ENCODE results near the gene RAB5B. TPM values are rescaled to one million over a fixed set of nuclear protein-coding genes. Genes with fewer than 3 reads are reported as not detected.

Gene RAB5B
- total and polyA plus RNA-seq, 7 donors: 82.8 to 113 (median 101) TPM

- Histone ChIP-seq H3K4me1 (peaks cover 0 to 56% (median 44%) of the 10 kb centered on the region in 4 donors), H3K9me3 (no peaks in the 10 kb centered on the region), H3K4me3 (peak within 1 kb of the TSS; percentile 53 to 94 (median 86)), H3K27me3 (no peaks in the 10 kb centered on the region), H3K27ac (peak within 1 kb of the TSS; percentile 84 to 98 (median 98)), H3K36me3 (peaks cover 0 to 4% (median 0%) of the 10 kb centered on the region in 4 donors)
- intact Hi-C loops (cut with DNase I): loop anchor here (2.0 to 5.0 kb wide), 3 partner anchors 111 to 186 kb away; partner anchors contain the start of genes GDF11, RPS26 and SARNP
- peak; percentile 93 for DNase-seq
- TF ChIP-seq POLR2A (IDR thresholded peaks at IDR 0.05) (peak; percentile 17 to 55), EP300 (IDR thresholded peaks at IDR 0.05) (no peak), POLR2AphosphoS5 (IDR thresholded peaks at IDR 0.05) (peak in 3 of 4 donors; percentile 56 to 66 (median 66))
- TF ChIP-seq, protein P1, sequence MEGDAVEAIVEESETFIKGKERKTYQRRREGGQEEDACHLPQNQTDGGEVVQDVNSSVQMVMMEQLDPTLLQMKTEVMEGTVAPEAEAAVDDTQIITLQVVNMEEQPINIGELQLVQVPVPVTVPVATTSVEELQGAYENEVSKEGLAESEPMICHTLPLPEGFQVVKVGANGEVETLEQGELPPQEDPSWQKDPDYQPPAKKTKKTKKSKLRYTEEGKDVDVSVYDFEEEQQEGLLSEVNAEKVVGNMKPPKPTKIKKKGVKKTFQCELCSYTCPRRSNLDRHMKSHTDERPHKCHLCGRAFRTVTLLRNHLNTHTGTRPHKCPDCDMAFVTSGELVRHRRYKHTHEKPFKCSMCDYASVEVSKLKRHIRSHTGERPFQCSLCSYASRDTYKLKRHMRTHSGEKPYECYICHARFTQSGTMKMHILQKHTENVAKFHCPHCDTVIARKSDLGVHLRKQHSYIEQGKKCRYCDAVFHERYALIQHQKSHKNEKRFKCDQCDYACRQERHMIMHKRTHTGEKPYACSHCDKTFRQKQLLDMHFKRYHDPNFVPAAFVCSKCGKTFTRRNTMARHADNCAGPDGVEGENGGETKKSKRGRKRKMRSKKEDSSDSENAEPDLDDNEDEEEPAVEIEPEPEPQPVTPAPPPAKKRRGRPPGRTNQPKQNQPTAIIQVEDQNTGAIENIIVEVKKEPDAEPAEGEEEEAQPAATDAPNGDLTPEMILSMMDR (IDR thresholded peaks at IDR 0.05): no peak
- 2 to 4% methylated on average over 49 of the region's 49 CpGs for whole genome bisulfite sequencing, 2 donors
Measured at GRCh38 chr12:55927588-55928502, 46.0 kb upstream of the RAB5B start, which contains the start of gene PYM1. Gene PYM1 (minus strand): TSS chr12:55927894. CDS start chr12:55927761, 133 bp downstream.

DNA sequence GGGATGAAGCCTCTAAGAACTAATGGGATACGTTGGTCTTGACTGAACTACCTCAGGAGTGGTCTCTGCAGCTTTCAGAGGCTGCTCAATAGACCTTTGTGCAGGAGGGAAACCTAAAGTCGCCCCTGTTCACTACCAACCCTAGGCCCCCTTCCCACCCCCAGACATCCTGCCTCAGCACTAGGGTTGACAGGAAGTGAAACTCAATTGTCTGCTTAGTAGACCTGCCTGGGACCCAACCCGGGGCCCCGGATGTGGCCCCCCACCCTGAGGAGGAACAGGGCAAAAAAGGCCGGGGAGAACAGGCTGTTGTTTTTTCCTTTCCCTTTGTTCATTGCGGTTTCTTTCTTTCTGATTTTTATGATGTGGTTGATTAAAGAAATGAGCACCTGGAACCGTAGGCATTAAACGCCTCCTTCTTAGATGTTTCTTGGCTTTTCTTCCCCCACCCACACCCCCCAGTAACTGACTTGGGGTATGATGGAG, 44.5 kb upstream of the RAB5B start:
- H3K4me1 ChIP-seq: peaks cover 0 to 63% (median 47%) of the 10 kb centered on the region in 4 donors
- no peak overlapping the region for H3K4me3 ChIP-seq
- TF ChIP-seq POLR2A (IDR thresholded peaks at IDR 0.05) (no peak), POLR2AphosphoS5 (IDR thresholded peaks at IDR 0.05) (no peak), EP300 (IDR thresholded peaks at IDR 0.05) (no peak)
- TF ChIP-seq, protein P1 (IDR thresholded peaks at IDR 0.05): no peak
- H3K36me3 ChIP-seq: no peaks in the 10 kb centered on the region
- no peaks in the 10 kb centered on the region for H3K27me3 ChIP-seq
- H3K27ac ChIP-seq: peak overlapping the region; percentile 84 to 98 (median 98)
- intact Hi-C loops (cut with DNase I): loop anchor here (2.0 to 5.0 kb wide), 2 partner anchors 113 to 187 kb away; partner anchors contain the start of genes GDF11 and SARNP
- no peak for DNase-seq
- 23 to 24% methylated on average over 8 of the region's 8 CpGs for WGBS, 2 donors
- no peaks in the 10 kb centered on the region for H3K9me3 ChIP-seq

- no peaks in the 10 kb centered on the region for H3K36me3 ChIP-seq
- 22 to 31% methylated on average over 3 of the region's 3 CpGs for WGBS, 2 donors
- no peaks in the 10 kb centered on the region for H3K9me3 ChIP-seq
- peaks cover 0 to 62% (median 46%) of the 10 kb centered on the region in 4 donors for H3K4me1 ChIP-seq
- TF ChIP-seq, protein P1 (IDR thresholded peaks at IDR 0.05): peak; percentile 24 to 43 (median 34)
- TF ChIP-seq POLR2AphosphoS5 (IDR thresholded peaks at IDR 0.05) (peak in 1 of 4 donors; percentile 33), POLR2A (IDR thresholded peaks at IDR 0.05) (no peak), EP300 (IDR thresholded peaks at IDR 0.05) (no peak)
- H3K27me3 ChIP-seq: no peaks in the 10 kb centered on the region
- peak; percentile 68 for DNase-seq
- intact Hi-C loops (cut with DNase I): loop anchor here (2.0 kb wide), 1 partner anchor 36 kb away; the partner anchor contains the start of genes CDK2 and PMEL
- peak within 1 kb of the TSS; percentile 41 to 87 (median 78) for H3K4me3 ChIP-seq
- peak within 1 kb of the TSS; percentile 85 to 98 (median 91) for H3K27ac ChIP-seq
Measured at GRCh38 chr12:55930771-55931316, 43.0 kb upstream of the RAB5B start, which contains the start of gene DGKA. Gene DGKA (plus strand): TSS chr12:55931162. CDS start chr12:55936504, 5,342 bp downstream.

- H3K9me3 ChIP-seq: no peaks in the 10 kb centered on the region
- TF ChIP-seq, protein P1 (IDR thresholded peaks at IDR 0.05): no peak
- TF ChIP-seq POLR2AphosphoS5 (IDR thresholded peaks at IDR 0.05) (no peak), POLR2A (IDR thresholded peaks at IDR 0.05) (no peak), EP300 (IDR thresholded peaks at IDR 0.05) (no peak)
- peaks cover 0 to 57% (median 41%) of the 10 kb centered on the region in 4 donors for H3K4me1 ChIP-seq
- H3K4me3 ChIP-seq: peak overlapping the region; percentile 41 to 87 (median 78)
- no peaks in the 10 kb centered on the region for H3K27me3 ChIP-seq
- no peaks in the 10 kb centered on the region for H3K36me3 ChIP-seq
- DNase-seq: no peak
- peak overlapping the region; percentile 85 to 98 (median 86) for H3K27ac ChIP-seq
- intact Hi-C loops (cut with DNase I): loop anchor here (2.0 kb wide), 1 partner anchor 35 kb away; the partner anchor contains the start of genes CDK2 and PMEL
- WGBS, 2 donors: 1 to 4% methylated on average over 10 of the region's 10 CpGs
Measured at GRCh38 chr12:55931317-55931779, 42.5 kb upstream of the RAB5B start.

Measured in sigmoid colon (tissue), 7 donors.